Measurements from ENCODE around the gene EPPIN.

EPPIN gene

GRCh38 chr20:45523821-45524220 is 23.4 kb downstream of the EPPIN start:
- TF ChIP-seq FOXP2 (optimal IDR thresholded peaks at IDR 0.05; ENCODE audit: borderline replicate concordance, extremely low read depth, extremely low read length, insufficient read depth) (no peak), REST (IDR thresholded peaks at IDR 0.05; ENCODE audit: insufficient read depth in 1 of 2, low read depth in 2 of 2, low read length in 2 of 2) (no peak), SIN3A (IDR thresholded peaks at IDR 0.05; ENCODE audit: borderline replicate concordance, insufficient read depth, low read length) (no peak), TAF1 (IDR thresholded peaks at IDR 0.05; ENCODE audit: borderline replicate concordance, insufficient read depth, low read length) (no peak), POLR2AphosphoS5 (IDR thresholded peaks at IDR 0.05; ENCODE audit: low read depth, low read length) (no peak)

GRCh38 chr20:45518282-45518681 is 28.9 kb downstream of the EPPIN start:
- TF ChIP-seq FOXP2 (optimal IDR thresholded peaks at IDR 0.05; ENCODE audit: borderline replicate concordance, extremely low read depth, extremely low read length, insufficient read depth) (no peak), POLR2AphosphoS5 (IDR thresholded peaks at IDR 0.05; ENCODE audit: low read depth, low read length) (no peak), SIN3A (IDR thresholded peaks at IDR 0.05; ENCODE audit: borderline replicate concordance, insufficient read depth, low read length) (no peak), REST (IDR thresholded peaks at IDR 0.05; ENCODE audit: insufficient read depth in 1 of 2, low read depth in 2 of 2, low read length in 2 of 2) (no peak), TAF1 (IDR thresholded peaks at IDR 0.05; ENCODE audit: borderline replicate concordance, insufficient read depth, low read length) (no peak)

- TF ChIP-seq TAF1 (IDR thresholded peaks at IDR 0.05; ENCODE audit: borderline replicate concordance, insufficient read depth, low read length) (no peak), FOXP2 (optimal IDR thresholded peaks at IDR 0.05; ENCODE audit: borderline replicate concordance, extremely low read depth, extremely low read length, insufficient read depth) (no peak), SIN3A (IDR thresholded peaks at IDR 0.05; ENCODE audit: borderline replicate concordance, insufficient read depth, low read length) (no peak), REST (IDR thresholded peaks at IDR 0.05; ENCODE audit: insufficient read depth in 1 of 2, low read depth in 2 of 2, low read length in 2 of 2) (peak in 1 of 2 experiments; percentile 86; a peak in 2 of 4 replicates)
Observed at GRCh38 chr20:45515147-45515913, 31.9 kb downstream of the EPPIN start, which contains the start of gene SPINT3. Gene SPINT3, minus strand, starts transcription at chr20:45515622. Its CDS starts 14 bp downstream, at chr20:45515608.

- TF ChIP-seq POLR2AphosphoS5 (IDR thresholded peaks at IDR 0.05; ENCODE audit: low read depth, low read length) (no peak), REST (IDR thresholded peaks at IDR 0.05; ENCODE audit: insufficient read depth in 1 of 2, low read depth in 2 of 2, low read length in 2 of 2) (no peak), FOXP2 (optimal IDR thresholded peaks at IDR 0.05; ENCODE audit: borderline replicate concordance, extremely low read depth, extremely low read length, insufficient read depth) (no peak), TAF1 (IDR thresholded peaks at IDR 0.05; ENCODE audit: borderline replicate concordance, insufficient read depth, low read length) (no peak), SIN3A (IDR thresholded peaks at IDR 0.05; ENCODE audit: borderline replicate concordance, insufficient read depth, low read length) (no peak)
Observed at GRCh38 chr20:45510242-45510862, 36.8 kb downstream of the EPPIN start.
